ENCODE measurements around the gene MBD5.
A peak's percentile ranks its signal among the peaks of the same experiment; 100 is the strongest.

Gene MBD5

DNA sequence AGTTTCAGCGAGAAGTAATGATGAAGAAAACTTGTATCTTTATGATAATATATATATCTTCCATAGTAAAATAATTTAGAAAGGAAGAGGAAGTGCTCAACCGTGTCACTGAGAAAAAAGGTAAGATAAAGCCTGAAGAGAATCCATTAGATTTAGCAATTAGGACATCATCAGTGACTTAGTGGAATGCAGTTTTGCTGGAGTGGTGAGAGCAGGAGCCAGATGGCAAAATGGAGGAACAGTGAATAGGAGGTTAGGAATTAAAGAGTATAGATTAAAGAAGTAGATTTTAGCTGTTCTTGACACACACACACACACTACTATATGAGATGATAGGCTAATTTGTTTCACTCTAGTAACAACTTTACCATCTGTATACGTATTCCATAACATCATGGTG is 466.5 kb downstream of the MBD5 start:
- no peak for DNase-seq

DNA sequence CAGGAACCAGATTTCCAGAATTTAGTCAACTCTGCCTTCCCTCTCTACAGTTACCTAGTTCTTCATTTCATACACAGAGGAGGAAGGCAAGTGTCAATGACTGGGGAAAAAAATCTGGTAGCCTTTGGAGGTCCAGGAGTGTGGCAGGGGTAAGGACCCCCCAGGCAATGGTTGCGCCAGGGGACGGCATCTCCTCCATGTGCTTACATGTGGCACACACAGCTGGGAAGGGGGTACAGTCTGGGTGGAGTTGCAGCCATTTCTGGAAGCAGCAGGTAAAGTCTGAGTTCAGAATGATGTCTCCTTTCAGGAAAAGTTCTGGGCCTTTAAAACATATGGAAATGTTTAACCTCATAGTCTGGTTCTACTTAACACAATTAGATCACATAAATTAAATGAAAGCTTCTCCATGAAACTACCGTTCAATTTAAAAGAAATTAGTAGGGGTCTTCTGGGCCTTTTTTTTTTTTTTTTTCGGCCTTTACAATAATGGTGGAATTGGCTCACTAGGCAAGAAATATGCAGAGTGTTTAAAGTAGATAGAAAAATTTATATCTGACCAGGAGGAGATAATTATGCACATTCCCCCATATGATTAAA is 470.0 kb downstream of the MBD5 start:
- DNase-seq, result no peak

DNA sequence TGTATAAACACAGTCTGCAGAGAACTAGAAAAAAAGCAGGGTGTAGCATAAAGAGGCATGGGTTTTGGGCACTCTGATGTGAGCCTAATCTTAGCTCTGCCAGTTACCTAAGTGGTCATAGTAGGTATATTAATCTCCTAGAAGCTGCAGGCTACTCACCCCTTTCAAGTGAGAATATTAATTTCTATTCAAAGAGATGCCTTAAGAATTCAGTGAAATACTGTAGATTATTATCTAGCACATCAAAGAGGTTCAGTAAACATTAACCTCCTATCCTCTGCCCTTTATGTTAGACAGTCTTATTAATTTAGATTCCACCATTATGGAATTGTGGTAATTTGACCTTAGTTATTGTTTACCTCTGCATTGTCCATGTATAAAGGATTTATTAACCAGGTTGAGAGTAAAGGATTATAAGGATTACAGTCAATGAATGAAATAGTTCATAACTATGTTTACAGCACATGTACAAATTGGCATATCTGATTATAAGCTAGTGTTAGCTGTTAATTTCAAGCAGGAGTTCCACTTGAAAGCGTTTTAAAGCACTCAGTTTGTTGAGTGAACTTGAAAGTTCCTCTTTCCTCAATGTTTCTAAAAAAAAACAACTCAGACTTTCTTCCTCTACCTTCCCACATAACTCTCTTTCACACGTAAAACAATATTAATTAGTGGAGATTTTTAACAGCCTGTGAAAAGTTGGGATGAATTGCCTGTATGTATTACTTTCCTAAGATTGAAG is 473.1 kb downstream of the MBD5 start:
- no peak for DNase-seq

DNA sequence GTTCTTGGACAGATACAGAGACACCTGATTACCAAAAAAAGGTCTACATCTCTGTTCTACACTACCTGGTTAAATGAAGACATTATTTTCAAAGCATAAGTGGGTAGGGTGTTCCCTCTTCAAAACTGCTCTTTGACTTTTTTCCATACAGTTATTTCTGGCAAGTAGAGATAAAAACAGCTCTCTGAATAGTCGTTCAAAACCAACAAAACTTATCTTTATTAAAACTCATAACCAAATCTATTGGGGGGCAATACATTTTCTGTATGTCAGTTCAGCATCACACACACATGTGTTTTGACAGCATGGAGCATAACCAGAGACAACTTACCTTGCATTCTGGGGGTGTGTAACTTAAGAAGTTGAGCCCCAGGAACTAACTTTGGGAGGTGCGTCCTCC is 474.7 kb downstream of the MBD5 start:
- no peak for DNase-seq

DNA sequence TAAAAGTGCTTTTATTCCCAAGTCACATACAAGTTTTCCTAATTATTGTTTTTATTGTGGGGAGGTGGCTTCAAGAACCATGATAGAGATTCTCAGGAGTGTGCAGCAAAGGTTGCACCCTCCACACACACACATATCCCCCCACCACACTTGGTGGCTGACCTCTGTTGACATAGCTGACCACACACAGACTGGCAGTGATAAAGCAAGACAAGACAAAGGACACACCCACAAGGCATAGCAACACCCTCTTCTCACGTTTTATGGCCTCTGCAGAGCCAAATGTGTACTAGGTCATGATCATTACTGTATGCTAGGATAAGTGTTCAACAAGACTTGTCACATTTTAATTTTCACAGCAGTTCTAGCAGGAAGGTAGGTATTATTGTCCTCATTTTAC is 480.7 kb downstream of the MBD5 start:
- no peak for DNase-seq

DNA sequence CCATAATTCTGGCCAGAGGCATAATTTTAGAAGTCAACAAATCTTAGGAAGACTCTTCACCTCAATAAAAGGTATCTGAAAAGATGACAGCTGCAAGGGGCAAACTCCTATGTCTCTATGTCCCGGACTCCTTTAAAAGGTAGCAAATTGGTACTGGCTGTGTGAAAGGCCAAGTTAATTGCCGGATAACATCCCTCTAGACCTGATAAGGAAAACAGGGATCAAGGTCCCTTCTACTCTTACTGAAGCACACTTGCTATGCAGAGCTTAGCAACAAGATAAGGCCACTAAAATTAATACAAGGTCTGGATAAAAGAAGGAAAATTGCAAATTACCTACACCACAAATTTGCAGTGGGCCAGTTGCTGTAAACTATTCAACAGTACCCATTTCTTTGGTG is 482.6 kb downstream of the MBD5 start:
- DNase-seq, result no peak

DNA sequence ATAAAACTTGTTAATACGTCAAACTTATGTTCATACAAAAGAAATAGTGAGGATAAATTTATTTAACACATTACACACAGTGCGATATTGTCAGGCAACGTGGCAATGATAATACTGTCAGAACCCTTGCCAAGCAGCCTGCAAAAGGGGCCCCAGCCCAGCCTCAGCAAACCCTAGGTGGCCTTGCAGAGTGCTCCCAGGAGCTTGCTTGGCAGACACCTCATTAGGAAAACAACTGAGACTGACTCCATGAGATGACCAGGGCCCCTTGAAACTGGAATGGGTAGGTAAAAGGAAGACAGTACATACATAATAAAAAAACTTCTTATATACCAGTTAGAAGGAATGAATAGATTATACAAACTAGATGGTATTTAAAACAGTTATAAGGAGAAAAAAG is 487.1 kb downstream of the MBD5 start:
- DNase-seq, result no peak

DNA sequence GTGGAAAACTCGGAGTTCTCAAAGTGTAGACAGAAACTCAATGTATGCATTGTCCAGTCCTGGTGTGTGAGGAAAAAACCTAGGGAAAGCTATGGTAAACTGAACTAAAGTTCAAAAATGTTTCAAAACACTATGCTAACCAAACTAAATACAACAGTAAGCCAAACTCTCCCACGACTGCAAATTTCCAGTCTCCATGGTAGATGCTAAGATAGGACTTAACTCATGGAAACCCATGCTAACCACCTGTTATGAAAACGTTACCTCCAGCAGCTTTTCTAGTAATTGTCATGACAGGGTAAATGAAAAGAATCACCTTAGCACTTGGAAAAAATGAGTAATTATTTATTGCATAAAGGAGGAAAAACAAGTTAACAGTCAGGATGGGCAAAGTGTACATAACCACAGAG is 488.0 kb downstream of the MBD5 start:
- DNase-seq, result no peak

DNA sequence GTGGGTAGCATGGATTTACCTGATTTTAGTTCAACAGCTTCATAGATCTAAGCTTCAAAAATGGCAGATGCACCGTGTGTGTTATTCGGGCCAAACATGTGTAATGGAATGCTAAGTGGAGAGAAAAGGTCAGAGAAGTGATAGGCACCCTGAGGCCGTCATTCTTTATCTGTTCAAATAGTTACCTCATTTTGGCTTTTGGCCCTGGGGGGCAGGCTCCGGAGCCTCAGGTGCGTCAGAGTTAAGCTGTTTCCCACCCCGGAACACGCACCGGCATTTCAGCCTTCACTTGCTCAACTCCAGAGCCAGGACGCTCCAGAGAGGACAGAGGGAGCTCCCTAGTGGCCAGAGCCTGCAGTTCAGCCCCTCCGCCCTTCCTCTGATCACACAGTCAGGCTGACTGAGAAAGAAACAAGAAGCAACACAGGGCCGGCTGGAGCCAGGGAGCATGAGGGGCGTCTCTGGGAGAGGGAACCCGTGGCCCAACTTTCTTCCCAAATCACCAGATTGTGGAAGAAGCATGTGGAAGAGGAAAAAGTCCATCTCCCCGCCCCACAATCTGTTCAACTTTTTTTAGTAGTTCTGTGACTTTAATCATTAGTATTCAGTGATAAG is 488.5 kb downstream of the MBD5 start:
- peak; percentile 40 for DNase-seq

DNA sequence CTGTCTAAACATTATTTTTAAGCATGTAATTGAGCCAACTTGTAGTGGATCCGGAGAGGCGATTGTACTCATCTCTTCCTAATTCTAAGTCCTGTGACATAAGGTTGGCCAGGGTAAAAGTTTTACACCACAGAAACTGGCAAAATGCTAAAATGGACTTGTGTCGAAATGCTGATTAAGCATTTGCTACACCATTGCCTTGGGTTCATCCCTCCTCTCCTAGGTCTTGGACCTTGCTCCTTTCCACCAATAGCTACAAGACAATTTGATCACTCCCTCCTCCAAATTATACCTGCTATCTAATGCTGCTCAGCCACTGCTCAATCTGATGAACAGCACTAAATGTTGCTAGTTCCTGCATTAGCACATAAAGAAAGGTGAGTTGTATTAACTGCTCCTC is 491.0 kb downstream of the MBD5 start:
- no peak for DNase-seq

DNA sequence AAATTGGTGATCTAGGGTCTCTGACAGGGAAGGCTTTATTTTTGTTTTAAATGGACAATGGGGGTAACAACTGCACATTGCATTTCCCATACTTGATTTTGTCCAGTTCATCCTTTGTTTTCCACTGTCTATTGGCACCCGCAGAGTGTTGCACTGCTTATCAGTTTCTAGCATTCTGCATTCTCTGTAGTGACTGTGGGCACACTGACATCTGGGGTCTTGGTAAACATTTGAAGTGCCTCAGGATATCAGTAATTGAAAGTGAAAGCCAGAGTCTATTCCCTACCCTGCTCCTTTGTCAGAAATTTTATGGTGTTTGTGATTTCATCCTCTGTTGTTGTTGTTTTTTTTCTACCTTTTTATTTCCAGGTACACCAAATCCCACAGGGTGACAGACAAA is 491.6 kb downstream of the MBD5 start:
- DNase-seq, result no peak

DNA sequence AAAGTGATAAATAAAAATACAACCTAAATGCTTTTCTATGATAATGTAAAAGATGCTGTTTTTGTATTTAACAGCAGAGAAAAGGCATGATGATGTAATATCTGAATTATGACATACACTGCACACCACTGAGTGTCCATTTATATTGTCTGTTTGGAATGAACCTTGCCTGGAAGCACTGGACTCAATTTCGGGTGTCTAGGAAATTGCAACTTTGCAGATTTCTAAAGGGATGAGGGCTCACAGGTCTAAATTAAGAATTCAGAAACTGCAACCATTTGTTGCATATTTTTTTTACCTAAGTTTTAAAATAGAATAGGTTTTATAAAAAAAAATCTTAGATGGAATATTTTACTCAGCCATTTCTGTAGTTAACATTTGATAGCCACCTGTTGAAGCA is 492.5 kb downstream of the MBD5 start:
- no peak for DNase-seq

DNA sequence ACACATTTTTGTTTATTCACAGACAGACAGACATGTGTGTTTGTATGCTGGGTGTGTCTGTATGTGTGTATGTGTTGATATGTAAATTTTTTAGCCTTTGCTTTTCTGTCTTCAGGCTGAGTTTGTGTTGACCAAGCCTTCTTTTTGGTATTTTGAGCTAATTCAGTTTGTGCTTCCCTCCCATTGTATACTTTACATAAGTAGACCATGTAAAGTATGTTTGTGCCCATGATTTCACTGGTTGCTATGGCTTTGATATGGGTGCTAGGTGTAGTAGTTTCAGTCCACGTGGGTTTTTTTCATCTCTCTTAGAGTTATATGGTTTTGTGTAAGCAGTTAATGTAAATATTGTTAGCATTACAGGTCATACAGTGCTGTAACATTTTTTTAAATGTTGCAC is 494.2 kb downstream of the MBD5 start:
- no peak for DNase-seq

DNA sequence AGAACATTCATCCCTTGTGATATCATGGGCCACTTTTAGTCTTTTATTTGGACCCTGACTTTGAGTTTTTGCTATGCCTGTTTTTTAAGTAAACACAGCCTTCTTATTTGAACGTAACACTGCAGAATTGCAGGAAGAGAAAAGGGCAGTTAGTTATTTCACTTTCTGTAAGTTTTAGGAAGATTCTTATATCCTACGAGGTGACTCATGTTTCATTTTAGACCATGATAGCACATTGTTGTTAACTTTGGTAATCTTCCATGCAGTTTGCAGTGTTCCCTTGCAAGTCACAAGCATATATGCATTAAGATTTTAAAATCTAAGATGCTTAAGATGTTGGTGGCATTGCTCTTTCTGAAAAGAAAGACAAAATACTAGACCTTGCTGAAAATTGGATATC is 495.1 kb downstream of the MBD5 start:
- DNase-seq, result no peak

DNA sequence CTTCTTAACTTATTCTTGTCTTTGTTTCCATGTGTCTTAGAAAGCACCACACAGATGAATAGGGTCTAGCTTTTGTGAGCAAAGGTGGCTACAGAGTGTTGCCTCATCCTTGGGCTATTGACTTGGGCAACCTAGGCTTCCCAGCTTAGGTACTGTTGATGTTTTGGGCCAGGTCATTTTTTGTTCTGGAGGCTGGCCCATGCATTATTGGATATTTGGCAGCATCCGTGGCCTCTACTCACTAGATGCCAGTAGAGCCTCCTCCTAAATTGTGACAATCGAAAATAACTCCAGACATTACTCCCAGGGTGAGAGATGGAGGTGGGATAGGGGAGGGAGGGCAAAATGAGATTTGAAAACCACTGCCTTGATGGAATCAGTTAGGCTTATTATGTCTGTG is 496.4 kb downstream of the MBD5 start:
- no peak for DNase-seq

DNA sequence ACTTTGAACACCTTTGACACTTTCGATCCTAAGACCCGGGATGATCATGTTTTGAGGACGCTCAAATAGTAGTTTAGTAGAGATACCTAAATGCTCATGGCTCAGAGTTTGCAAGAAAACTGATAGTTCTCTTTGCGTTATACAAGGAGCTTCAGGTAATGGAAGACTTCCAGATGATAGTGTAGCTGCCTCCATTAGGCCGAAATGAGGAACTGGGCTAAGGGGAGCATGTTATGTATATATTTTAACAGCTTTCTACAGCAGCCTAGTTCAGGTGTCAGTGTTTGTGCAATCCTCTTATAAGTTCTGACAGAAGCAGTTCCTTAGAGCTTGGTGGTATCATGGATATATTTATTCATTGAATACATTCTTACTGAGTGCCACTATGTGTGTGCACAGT is 496.9 kb downstream of the MBD5 start:
- DNase-seq, result no peak

DNA sequence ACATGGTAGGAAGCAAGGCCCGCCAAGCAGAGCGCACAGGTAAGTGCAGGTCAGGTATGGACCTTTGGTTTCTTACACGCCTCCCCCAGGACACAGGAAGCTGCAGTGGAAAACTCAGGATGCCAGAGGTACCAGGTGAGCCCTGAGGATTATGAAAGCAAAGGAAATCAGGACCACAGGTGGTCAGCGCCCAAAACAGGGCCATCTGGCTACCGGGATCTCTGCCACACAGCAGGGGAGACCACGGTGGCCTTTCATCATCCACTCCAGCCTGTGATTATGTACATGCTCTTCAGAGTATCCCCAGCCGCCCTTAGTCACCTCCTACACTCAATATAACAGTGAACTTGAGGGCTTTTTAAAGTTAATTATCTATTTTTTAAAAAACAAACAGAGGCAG is 498.1 kb downstream of the MBD5 start:
- DNase-seq, result peak; percentile 46

DNA sequence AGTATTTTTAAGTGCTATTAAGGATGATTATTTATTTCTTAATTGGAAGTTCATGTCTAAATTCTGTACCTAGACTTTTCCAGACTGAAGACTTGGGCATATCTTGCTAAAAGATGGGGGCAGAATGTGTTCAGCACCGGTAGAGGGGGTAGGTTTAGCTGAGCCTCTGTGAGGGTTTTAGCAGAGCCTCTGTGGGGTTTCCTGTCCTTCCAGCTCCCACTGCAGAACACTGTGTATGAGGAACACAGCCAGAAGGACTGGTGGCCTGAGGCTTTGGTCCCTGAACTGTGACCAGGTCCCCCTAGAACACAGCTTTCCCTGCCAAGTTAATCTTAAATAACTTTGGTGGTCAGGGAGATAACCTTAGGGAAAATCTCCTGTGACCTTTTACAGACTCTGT is 500.3 kb downstream of the MBD5 start:
- DNase-seq, result no peak

DNA sequence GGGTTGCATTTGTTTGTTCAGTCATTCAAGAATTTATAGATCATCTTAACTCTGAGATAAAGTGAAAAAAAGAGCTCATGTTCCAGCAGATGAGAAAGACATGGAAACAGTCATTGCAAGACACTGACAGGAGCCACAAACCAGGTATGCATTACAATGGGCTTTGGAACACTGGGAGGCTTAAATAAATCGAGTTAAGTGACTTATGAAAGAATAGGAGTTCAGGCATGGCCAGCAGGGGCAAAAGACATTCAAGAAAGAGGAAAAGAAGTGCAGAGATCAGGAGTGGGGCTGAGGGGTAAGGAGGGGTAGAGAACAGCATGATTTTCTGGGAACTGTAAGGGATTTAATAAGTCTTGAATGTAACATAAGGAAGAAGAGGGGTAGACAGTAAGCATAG is 502.4 kb downstream of the MBD5 start:
- no peak for DNase-seq

DNA sequence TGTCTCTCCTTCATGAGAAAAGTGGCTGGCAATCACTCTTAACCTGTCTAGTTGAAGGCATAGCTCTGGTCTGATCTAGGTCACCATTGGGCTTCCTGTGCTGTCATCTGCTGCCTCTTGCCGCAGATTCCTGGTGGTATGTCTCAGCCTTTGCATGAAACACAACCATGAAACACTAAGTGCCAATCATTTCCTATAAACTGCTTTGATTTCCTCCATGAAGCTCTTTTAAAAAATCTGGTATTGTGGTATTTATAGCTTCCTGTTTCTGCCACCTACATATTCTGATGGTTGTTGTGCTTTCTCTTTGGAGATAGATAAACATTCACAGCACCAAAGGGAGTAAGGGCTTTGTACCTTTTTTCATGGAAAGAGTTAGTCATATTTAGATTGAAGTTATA is 503.6 kb downstream of the MBD5 start:
- DNase-seq, result no peak

DNA sequence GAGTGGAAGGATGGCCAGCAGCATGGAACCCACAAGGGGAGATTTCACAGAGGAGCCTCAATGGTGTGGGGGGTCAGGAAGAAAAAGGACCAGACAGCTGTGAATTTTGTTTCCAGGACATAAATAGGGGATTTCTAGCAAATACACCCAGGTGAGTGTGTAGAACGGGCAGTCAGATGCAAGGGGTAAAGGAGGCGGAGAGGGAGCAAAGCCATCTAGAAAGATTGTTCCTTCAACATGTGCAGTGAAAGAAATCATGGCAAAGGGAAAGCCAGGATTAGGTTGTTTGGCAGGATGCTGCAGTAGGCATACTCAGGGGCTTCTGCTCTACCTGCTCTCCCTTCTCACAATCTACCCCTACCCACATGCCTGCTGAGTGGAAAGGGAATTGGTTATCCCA is 504.2 kb downstream of the MBD5 start:
- DNase-seq, result no peak

DNA sequence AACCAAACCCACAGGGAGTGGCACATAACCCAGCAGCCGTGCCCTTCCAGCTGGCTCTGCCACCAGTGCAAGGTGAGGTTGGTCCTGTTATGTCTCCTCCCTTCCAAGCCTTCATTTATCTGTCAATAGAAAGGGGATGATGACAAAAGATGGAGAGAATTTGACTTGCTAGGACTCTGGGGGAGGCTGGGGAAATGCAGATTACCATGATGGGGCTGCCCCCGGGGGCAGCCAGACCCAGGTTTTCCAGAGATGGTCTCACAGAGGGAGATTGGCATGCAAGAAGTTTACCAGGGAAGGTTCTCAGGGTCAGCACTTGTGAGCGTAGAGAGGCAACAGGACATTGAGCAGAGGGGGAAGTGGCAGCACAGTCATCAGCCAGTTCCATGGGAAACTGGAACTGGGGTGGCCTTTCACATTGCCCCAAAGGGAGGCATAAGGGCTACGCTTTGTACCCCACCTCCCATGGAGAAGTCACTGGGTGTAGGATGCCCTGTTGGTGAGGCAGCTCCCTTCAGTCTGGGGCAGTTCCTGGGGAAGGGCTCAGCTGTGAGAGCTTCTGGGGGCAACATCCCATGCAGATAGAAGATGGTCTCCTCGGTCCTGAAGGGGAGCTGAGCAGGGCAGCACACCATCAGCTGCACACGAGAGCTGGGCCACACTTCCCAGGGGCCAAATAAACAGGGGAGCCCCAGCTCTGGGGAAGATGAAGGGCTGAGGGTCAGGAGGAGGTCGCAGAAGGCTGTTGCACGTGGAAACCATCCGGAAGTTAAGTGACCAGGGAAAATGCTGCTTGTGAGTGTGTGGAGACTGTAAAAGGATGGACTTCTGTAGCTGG is 505.8 kb downstream of the MBD5 start:
- no peak for DNase-seq

DNA sequence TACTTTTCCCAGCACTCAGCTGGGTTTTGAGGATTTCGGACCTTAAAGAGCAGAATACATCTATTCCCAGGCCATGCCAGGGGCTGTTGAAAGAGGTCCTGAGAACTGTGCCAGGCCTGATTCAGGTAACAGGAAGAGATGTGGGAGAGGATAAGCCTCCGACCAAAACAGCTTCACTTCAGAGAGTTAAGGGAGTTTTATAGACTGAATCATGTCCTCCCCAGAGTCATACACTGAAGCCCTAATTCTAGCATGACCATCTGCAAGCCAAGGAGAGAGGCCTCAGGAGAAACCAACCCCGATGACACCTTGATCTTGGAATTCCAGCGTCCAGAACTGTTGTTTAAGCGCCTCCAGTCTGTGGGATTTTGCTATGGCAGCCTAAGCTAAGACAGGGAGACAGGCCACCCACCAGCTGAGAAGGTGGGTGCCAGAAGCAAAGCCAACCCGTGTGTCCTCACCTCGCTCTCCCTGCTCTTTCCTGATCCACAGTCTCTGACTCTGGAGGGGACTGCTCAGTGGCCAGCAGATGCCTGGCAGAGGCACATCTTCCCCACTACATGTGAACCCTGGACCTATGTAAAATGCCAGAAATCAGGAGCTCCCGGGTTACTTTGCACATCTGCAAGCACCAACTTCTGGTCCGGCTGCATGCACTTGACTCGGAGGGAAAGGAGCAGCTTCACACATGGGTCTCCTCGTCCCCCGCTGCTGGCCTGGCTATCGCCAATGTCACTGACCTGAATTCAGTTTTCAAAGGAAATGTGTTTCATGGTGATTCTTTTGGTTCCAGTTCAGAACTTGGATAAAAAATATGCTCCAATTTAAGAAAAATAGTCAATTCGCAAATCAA is 506.8 kb downstream of the MBD5 start:
- DNase-seq, result no peak
